Esophagus squamous epithelium (tissue), 4 donors: ENCODE measurements around the gene PACS2.
A peak's percentile ranks its signal among the peaks of the same experiment; 100 is the strongest.

Experiments used
- POLR2A ChIP-seq, 4 donors: fragments of 450-650 bp; IDR thresholded peaks; one replicate each; pipeline ENCODE4 v1.6.1; 2017; ENCODE audit warnings: antibody characterized with exemption in 4 of 4, mild to moderate bottlenecking in 4 of 4, moderate library complexity in 3 of 4
- TF ChIP-seq, protein P1 (sequence below), 6 experiments: fragments of 450-650 bp in 4 of 6; fragments of 200-600 bp in 2 of 6; sonication (generic) in 2 of 6; IDR thresholded peaks; one replicate each; pipeline ENCODE4 v1.5.1; 2016 to 2019; ENCODE audit warnings: antibody characterized with exemption in 6 of 6, mild to moderate bottlenecking in 4 of 6, moderate library complexity in 4 of 6

DNA sequence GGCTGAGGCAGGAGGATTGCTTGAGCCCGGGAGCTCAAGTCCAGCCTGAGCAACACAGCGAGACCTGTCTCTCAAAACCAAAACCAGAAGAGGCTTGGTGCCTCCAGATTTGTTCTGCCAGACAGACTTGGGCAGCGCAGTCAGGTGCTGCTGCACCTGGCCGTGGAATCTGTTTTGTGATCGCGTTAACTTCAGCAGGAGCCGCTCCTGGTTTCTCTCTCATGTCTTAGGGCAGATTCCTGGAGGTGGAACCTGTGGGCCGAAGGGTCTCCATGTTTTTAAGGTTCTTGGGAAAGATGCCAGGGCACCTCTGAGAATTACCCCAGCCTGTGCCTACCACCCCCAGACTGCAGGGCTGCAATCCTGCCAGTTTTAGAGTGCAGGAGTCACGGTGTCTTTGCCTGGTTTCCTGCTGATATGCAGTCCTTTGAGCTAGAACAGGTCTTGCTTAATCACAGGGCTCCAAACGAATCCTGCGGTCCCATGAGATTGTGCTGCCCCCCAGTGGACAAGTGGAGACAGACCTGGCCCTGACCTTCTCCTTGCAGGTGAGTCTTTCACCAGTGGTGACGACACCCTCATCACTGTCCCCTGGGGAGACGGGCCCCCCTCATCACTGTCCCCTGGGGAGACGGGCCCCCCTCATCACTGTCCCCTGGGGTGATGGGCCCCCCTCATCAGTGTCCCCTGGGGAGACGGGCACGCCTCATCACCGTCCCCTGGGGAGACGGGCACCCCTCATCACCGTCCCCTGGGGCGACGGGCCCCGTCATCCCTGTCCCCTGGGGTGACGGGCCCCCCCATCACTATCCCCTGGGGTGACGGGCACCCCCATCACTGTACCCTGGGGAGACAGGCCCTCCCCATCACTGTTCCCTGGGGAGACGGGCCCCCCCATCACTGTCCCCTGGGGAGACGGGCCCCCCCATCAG, 37.6 kb downstream of the PACS2 start:
- no peak for TF ChIP-seq POLR2A (IDR thresholded peaks at IDR 0.05)
- TF ChIP-seq, protein P1, sequence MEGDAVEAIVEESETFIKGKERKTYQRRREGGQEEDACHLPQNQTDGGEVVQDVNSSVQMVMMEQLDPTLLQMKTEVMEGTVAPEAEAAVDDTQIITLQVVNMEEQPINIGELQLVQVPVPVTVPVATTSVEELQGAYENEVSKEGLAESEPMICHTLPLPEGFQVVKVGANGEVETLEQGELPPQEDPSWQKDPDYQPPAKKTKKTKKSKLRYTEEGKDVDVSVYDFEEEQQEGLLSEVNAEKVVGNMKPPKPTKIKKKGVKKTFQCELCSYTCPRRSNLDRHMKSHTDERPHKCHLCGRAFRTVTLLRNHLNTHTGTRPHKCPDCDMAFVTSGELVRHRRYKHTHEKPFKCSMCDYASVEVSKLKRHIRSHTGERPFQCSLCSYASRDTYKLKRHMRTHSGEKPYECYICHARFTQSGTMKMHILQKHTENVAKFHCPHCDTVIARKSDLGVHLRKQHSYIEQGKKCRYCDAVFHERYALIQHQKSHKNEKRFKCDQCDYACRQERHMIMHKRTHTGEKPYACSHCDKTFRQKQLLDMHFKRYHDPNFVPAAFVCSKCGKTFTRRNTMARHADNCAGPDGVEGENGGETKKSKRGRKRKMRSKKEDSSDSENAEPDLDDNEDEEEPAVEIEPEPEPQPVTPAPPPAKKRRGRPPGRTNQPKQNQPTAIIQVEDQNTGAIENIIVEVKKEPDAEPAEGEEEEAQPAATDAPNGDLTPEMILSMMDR (IDR thresholded peaks at IDR 0.05): peak; percentile 82 to 92 (median 91)
